Kidney glomerular epithelial cell (primary cell): ENCODE results near the gene PCDHB7.
"Not testable (repeated sequence)": the region's sequence is repeated elsewhere in the genome, so short reads cannot be mapped to it uniquely, and the experiment has no call there.

Source experiments
- DNase-seq: peaks from one replicate; lab custom pipeline; 2025; lab: John Stamatoyannopoulos, UW

The PCDHB7 gene

GRCh38 chr5:141224844-141225243 lies 52.4 kb downstream of the PCDHB7 start:
- not testable (repeated sequence) for DNase-seq

- DNase-seq: not testable (repeated sequence)
Measured at GRCh38 chr5:141225421-141225820, 53.0 kb downstream of the PCDHB7 start.
